Stimulated activated CD8-positive, alpha-beta memory T cell treated with anti-CD3 and anti-CD28 coated beads, Interleukin-2, amount 100 ng/mL, for 1 hour (primary cell): ENCODE data around the gene SPANXD.
"Not testable (repeated sequence)": the region's sequence is repeated elsewhere in the genome, so short reads cannot be mapped to it uniquely, and the experiment has no call there.

Experiments
- DNase-seq, 2 donors: peaks; one replicate each; pipeline ENCODE4 v3.0.0-alpha.2; 2020; ENCODE audit warnings: low read depth in 2 of 2

Gene SPANXD

GRCh38 chrX:141698639-141699038, at the start of gene SPANXD:
Gene SPANXD, minus strand, starts transcription at chrX:141698739. Its CDS starts 334 bp downstream, at chrX:141698405.
- DNase-seq: not testable (repeated sequence)

GRCh38 chrX:141742666-141743065, 44.1 kb upstream of the SPANXD start:
- no peak for DNase-seq

- no peak for DNase-seq
These were observed 38.1 kb upstream of the SPANXD start for GRCh38 chrX:141736656-141737055.

- DNase-seq: no peak
These were observed 34.8 kb upstream of the SPANXD start for GRCh38 chrX:141733371-141733770.

- no peak for DNase-seq
These were observed 33.5 kb upstream of the SPANXD start for GRCh38 chrX:141732031-141732430.

- DNase-seq: no peak
These were observed 25.6 kb upstream of the SPANXD start for GRCh38 chrX:141724186-141724585.

GRCh38 chrX:141714680-141715079, 16.1 kb upstream of the SPANXD start:
- no peak for DNase-seq

GRCh38 chrX:141701072-141701471, 2.5 kb upstream of the SPANXD start:
- no peak for DNase-seq

- DNase-seq: no peak
These were observed 24.6 kb downstream of the SPANXD start for GRCh38 chrX:141673946-141674345.

- DNase-seq: no peak
These were observed 28.9 kb downstream of the SPANXD start for GRCh38 chrX:141669689-141670088.

GRCh38 chrX:141668371-141668770, 30.2 kb downstream of the SPANXD start:
- DNase-seq: no peak

GRCh38 chrX:141662781-141663180, 35.8 kb downstream of the SPANXD start:
- DNase-seq: no peak

GRCh38 chrX:141652286-141652685, 46.3 kb downstream of the SPANXD start:
- no peak for DNase-seq
